A673 (cell line): ENCODE measurements around the gene CEP89. TPM values are rescaled to one million over a fixed set of nuclear protein-coding genes. Genes with fewer than 3 reads are reported as not detected.

Experiments
- BruUV-seq: library from RNA; stranded (reverse); fragments of 400-500 nt; replicated peaks from 2 replicates; lab custom pipeline; 2021; lab: Mats Ljungman, UMichigan
- CTCF ChIA-PET: fragments of 300-600 bp; sonication (Branson Sonifier 250); formaldehyde crosslinking; loops from one replicate; lab custom pipeline; 2022; ENCODE audit warnings: antibody characterized with exemption; lab: Charles Lee
- POLR2A ChIA-PET: fragments of 300-600 bp; sonication (Branson Sonifier 250); formaldehyde crosslinking; loops from one replicate; lab custom pipeline; 2022; ENCODE audit warnings: antibody characterized with exemption; ENCODE audit not compliant: low non-redundant PET; lab: Charles Lee
- DNase-seq: peaks from one replicate; pipeline ENCODE4 v3.0.0-alpha.2; 2015; ENCODE audit warnings: low spot score
- H3K27ac ChIP-seq: fragments of 200-600 bp; sonication (generic); 2 replicates; pipeline ENCODE4 v1.5.1; 2016; ENCODE audit warnings: mixed run types, low read depth, mild to moderate bottlenecking, mixed read lengths, antibody characterized with exemption, low read length; ENCODE audit not compliant: poor library complexity, severe bottlenecking
- H3K27me3 ChIP-seq: fragments of 200-600 bp; sonication (generic); replicated peaks from 2 replicates; pipeline ENCODE4 v1.6.1; 2017; ENCODE audit warnings: mixed run types, low read depth, mild to moderate bottlenecking, mixed read lengths, antibody characterized with exemption, low read length; ENCODE audit not compliant: insufficient read depth, poor library complexity
- H3K36me3 ChIP-seq: fragments of 200-600 bp; sonication (generic); 2 replicates; pipeline ENCODE4 v1.6.1; 2016; ENCODE audit warnings: mixed run types, mild to moderate bottlenecking, mixed read lengths, antibody characterized with exemption, low read length; ENCODE audit not compliant: insufficient read depth, poor library complexity, severe bottlenecking
- H3K4me1 ChIP-seq: fragments of 200-600 bp; sonication (generic); 2 replicates; pipeline ENCODE4 v1.6.1; 2017; ENCODE audit warnings: mixed run types, mild to moderate bottlenecking, mixed read lengths, antibody characterized with exemption, low read length; ENCODE audit not compliant: insufficient read depth, poor library complexity, severe bottlenecking
- H3K4me3 ChIP-seq: fragments of 200-600 bp; sonication (generic); 2 replicates; pipeline ENCODE4 v1.5.1; 2016; ENCODE audit warnings: low read depth, mixed run types, mild to moderate bottlenecking, mixed read lengths, low read length; ENCODE audit not compliant: poor library complexity, severe bottlenecking
- H3K9me3 ChIP-seq: fragments of 200-600 bp; sonication (generic); 2 replicates; pipeline ENCODE4 v1.6.1; 2016; ENCODE audit warnings: mixed run types, low read depth, mild to moderate bottlenecking, mixed read lengths, antibody characterized with exemption, low read length; ENCODE audit not compliant: poor library complexity, severe bottlenecking
- CTCF ChIP-seq: fragments of 300-800, 200-600 bp; sonication (generic); conservative IDR thresholded peaks from 2 replicates; pipeline ENCODE4 v1.5.1; 2017; ENCODE audit warnings: low read depth, mild to moderate bottlenecking, antibody characterized with exemption, low read length, moderate library complexity, mixed read lengths
- EZH2 ChIP-seq: fragments of 200-600 bp; sonication (generic); IDR thresholded peaks from 2 replicates; pipeline ENCODE4 v1.6.1; 2017; ENCODE audit warnings: borderline replicate concordance, low read depth, mild to moderate bottlenecking, mixed read lengths, antibody characterized with exemption, low read length; ENCODE audit not compliant: poor library complexity, severe bottlenecking
- intact Hi-C: fragments of 100-400 bp; cut with micrococcal nuclease; formaldehyde crosslinking; loops from one replicate; pipeline ENCODE4 v1.10.0; 2022; ENCODE audit not compliant: unreplicated experiment
- total RNA-seq: library from RNA; stranded (reverse); gene quantifications from 2 replicates; pipeline ENCODE4 v1.2.3, GENCODE V29; 2021

CEP89 gene
- total RNA-seq, 1 experiment from 2014 or later = 47.2 TPM

DNA sequence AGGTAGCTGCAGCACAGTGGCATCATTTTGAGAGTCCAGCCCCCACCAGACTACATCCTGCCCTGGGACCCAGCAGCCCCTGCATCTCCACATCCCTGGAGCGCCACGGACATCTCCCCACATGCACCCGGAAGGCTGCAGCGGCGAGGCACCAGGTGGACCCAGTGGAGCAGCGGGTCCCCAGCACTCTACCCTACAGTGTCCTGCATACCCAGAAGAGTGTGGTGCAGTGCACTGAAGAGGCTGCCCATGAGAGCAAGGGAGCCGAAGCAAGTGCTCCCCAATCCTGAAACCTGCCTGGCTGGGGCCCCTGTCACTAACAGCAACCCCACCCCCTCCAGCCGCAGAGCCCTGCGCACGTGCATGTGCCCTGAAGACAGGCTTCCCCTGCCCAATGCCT, 80.9 kb downstream of the CEP89 start:
- DNase-seq = no peak
- no peak overlapping the region for H3K4me3 ChIP-seq
- H3K9me3 ChIP-seq = peaks cover 12% of the 10 kb centered on the region
- ChIA-PET POLR2A (no interaction called here), CTCF (no interaction called here)
- H3K4me1 ChIP-seq = no peaks in the 10 kb centered on the region
- no peak for TF ChIP-seq CTCF
- TF ChIP-seq EZH2 = no peak
- intact Hi-C loops = no loop called here
- no peaks in the 10 kb centered on the region for H3K27me3 ChIP-seq
- peaks cover 4% of the 10 kb centered on the region for H3K36me3 ChIP-seq
- no TSS peak for BruUV-seq
- H3K27ac ChIP-seq = no peak overlapping the region

- H3K4me3 ChIP-seq = no peak overlapping the region
- H3K4me1 ChIP-seq = no peaks in the 10 kb centered on the region
- CTCF ChIA-PET = no interaction called here
- intact Hi-C loops = no loop called here
- no TSS peak for BruUV-seq
- no peak for DNase-seq
- H3K9me3 ChIP-seq = peaks cover 12% of the 10 kb centered on the region
- H3K27ac ChIP-seq = no peak overlapping the region
- peaks cover 4% of the 10 kb centered on the region for H3K36me3 ChIP-seq
- TF ChIP-seq EZH2 (no peak), CTCF (no peak)
- POLR2A ChIA-PET = no interaction called here
- H3K27me3 ChIP-seq = no peaks in the 10 kb centered on the region
These were observed 81.4 kb downstream of the CEP89 start for GRCh38 chr19:32890326-32890725.

GRCh38 chr19:32889137-32889934, 82.4 kb downstream of the CEP89 start:
- no TSS peak for BruUV-seq
- no peaks in the 10 kb centered on the region for H3K27me3 ChIP-seq
- no peak overlapping the region for H3K4me3 ChIP-seq
- peaks cover 4% of the 10 kb centered on the region for H3K36me3 ChIP-seq
- H3K27ac ChIP-seq = no peak overlapping the region
- TF ChIP-seq EZH2 (no peak), CTCF (no peak)
- CTCF ChIA-PET = no interaction called here
- POLR2A ChIA-PET = no interaction called here
- peaks cover 12% of the 10 kb centered on the region for H3K9me3 ChIP-seq
- intact Hi-C loops = no loop called here
- DNase-seq = no peak
- H3K4me1 ChIP-seq = no peaks in the 10 kb centered on the region
